GM13976 (cell line): ENCODE data around the gene RNF186.
"Not testable (repeated sequence)": the region's sequence is repeated elsewhere in the genome, so short reads cannot be mapped to it uniquely, and the experiment has no call there.

ENCODE experiments used
- DNase-seq: peaks from one replicate; pipeline ENCODE4 v3.0.0; 2012; ENCODE audit warnings: low spot score
- CTCF ChIP-seq: IDR thresholded peaks from 2 replicates; pipeline ENCODE4 v1.5.1; 2012; ENCODE audit warnings: borderline replicate concordance, mild to moderate bottlenecking; ENCODE audit not compliant: insufficient read depth; ENCODE audit errors: extremely low read depth, missing control alignments, control extremely low read depth
- in situ Hi-C: fragments of 300-500 bp; cut with MboI; formaldehyde crosslinking; loops from one replicate; pipeline ENCODE4 v1.12.0; 2022; ENCODE audit warnings: low sequenced_read_pairs, mixed read lengths, inconsistent platforms; ENCODE audit not compliant: unreplicated experiment

RNF186 gene

GRCh38 chr1:19828546-19828945, 13.5 kb upstream of the RNF186 start:
- no peak for TF ChIP-seq CTCF
- in situ Hi-C loops: no loop called here
- no peak for DNase-seq

DNA sequence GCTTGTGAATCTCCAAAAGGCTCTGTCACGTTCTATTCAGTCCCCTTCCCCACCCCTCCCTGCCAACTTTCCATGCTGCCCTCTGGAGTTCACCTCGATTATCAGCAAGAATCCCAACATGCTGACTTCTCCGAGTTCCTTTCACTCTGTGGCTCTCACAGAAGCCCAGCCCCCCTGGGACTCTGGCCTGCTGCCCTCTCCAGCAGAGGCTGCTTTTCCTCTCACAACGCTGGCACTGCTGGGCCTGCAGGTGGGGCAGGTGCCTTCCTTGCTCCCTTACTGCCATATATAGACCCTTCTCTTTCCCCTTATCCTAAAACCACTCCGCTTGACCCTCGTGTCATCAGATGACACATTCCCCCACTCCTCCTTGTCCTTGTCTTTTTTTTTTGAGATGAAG, 10.2 kb upstream of the RNF186 start:
- in situ Hi-C loops: no loop called here
- no peak for DNase-seq
- no peak for TF ChIP-seq CTCF

GRCh38 chr1:19824541-19824940, 9.5 kb upstream of the RNF186 start:
- in situ Hi-C loops: no loop called here
- no peak for DNase-seq
- TF ChIP-seq CTCF: no peak

GRCh38 chr1:19824036-19824435, 9.0 kb upstream of the RNF186 start:
- no peak for TF ChIP-seq CTCF
- in situ Hi-C loops: no loop called here
- DNase-seq: no peak

DNA sequence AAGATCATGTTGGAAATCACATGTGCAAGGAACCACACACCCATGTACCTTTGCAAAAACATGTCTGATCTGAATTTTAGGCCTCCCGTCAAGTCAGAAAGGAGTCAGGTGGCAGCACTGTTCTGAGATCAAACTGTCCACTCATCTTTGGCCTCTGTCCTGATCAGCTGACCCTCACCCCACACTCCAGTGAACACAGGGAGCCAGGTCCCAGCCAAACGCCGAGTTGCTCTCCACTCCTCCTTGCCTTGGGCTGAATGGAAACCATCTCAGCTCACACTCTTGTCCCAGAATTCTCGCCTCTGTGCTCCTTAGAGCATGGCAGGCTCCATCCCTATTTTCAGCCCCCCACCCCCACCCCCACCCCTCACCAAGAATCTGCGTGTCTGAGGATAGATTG, 4.6 kb upstream of the RNF186 start:
- in situ Hi-C loops: no loop called here
- no peak for TF ChIP-seq CTCF
- no peak for DNase-seq

GRCh38 chr1:19818324-19818723, 3.2 kb upstream of the RNF186 start:
- in situ Hi-C loops: no loop called here
- no peak for DNase-seq
- no peak for TF ChIP-seq CTCF

GRCh38 chr1:19817160-19817559, 2.1 kb upstream of the RNF186 start:
- no peak for TF ChIP-seq CTCF
- no peak for DNase-seq
- in situ Hi-C loops: no loop called here

DNA sequence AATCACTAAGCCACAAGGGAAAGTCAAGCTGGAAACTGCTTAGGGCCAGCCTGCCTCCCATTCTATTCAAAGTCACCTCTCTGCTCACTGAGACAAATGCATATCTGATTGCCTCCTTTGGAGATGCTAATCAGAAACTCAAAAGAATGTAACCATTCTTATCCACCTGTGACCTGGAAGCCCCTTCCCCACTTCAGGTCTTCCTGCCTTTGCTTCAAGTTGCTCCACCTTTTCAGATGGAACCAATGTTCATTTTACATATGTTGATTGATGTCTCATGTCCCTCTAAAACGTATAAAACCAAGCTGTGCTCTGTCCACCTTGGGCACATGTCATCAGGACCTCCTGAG, 1.6 kb upstream of the RNF186 start:
- in situ Hi-C loops, DNase-seq: not testable (repeated sequence)
